Thoracic aorta (tissue), 2 donors: ENCODE results near the gene PREX1. TPM values are rescaled to one million over a fixed set of nuclear protein-coding genes. Genes with fewer than 3 reads are reported as not detected.
"Not testable (repeated sequence)": the region's sequence is repeated elsewhere in the genome, so short reads cannot be mapped to it uniquely, and the experiment has no call there.

ENCODE experiments used
- ATAC-seq: fragments of 150-250 bp; one replicate; pipeline ENCODE4 v1.8.0; 2017; ENCODE audit warnings: low read depth; ENCODE audit not compliant: insufficient number of reproducible peaks, low FRiP score
- DNase-seq: peaks from one replicate; pipeline ENCODE4 v3.0.0-alpha.2; 2020; ENCODE audit warnings: low spot score
- H3K27ac ChIP-seq, 2 donors: fragments of 200-600 bp; sonication (generic); 1 replicate in 1 of 2; 2 replicates in 1 of 2; pipeline ENCODE4 v1.5.1; 2016; ENCODE audit warnings: mild to moderate bottlenecking in 2 of 2, moderate library complexity in 2 of 2
- H3K27me3 ChIP-seq: fragments of 200-600 bp; sonication (generic); replicated peaks from 2 replicates; pipeline ENCODE4 v1.6.0; 2016; ENCODE audit warnings: mild to moderate bottlenecking; ENCODE audit not compliant: insufficient read depth
- H3K36me3 ChIP-seq: fragments of 200-600 bp; sonication (generic); one replicate; pipeline ENCODE4 v1.5.1; 2016
- H3K4me1 ChIP-seq, 2 donors: fragments of 200-600 bp; sonication (generic); 1 replicate in 1 of 2; 2 replicates in 1 of 2; pipeline versions ENCODE4 v1.5.1 to v1.6.0; 2016; ENCODE audit warnings: low read depth in 2 of 2, mild to moderate bottlenecking in 1 of 2; ENCODE audit not compliant: control insufficient read depth in 1 of 2
- H3K4me3 ChIP-seq: fragments of 200-600 bp; sonication (generic); 2 replicates; pipeline ENCODE4 v1.5.1; 2016; ENCODE audit warnings: mild to moderate bottlenecking
- H3K9me3 ChIP-seq: fragments of 200-600 bp; sonication (generic); 2 replicates; pipeline ENCODE4 v1.5.1; 2016
- CTCF ChIP-seq: fragments of 200-600 bp; sonication (generic); IDR thresholded peaks from one replicate; pipeline ENCODE4 v1.5.1; 2019; ENCODE audit warnings: antibody characterized with exemption
- total RNA-seq, 2 donors: library from RNA; depleted of rRNA; stranded (reverse); fragments of >200 nt; gene quantifications; one replicate each; pipeline versions ENCODE4 v1.1.0 to v1.2.3, GENCODE V29; 2016

PREX1 gene
- total RNA-seq, 2 donors from 2014 or later, result 94.6 to 101 TPM

- no peak for ATAC-seq
- TF ChIP-seq CTCF, result no peak
- no peak for DNase-seq
- Histone ChIP-seq H3K4me1 (peaks cover 0 to 4% of the 10 kb centered on the region in 2 donors), H3K4me3 (no peak overlapping the region), H3K9me3 (no peaks in the 10 kb centered on the region), H3K36me3 (no peaks in the 10 kb centered on the region), H3K27ac (no peak overlapping the region), H3K27me3 (no peaks in the 10 kb centered on the region)
Observed at GRCh38 chr20:48846516-48847492, 19.0 kb upstream of the PREX1 start.

GRCh38 chr20:48845721-48846306 lies 18.0 kb upstream of the PREX1 start:
- TF ChIP-seq CTCF, result no peak
- ATAC-seq, result no peak
- H3K4me3 ChIP-seq, result no peak overlapping the region

GRCh38 chr20:48844996-48845395 lies 17.2 kb upstream of the PREX1 start:
- no peak overlapping the region for H3K27ac ChIP-seq
- no peaks in the 10 kb centered on the region for H3K9me3 ChIP-seq
- TF ChIP-seq CTCF, result no peak
- DNase-seq (no peak), ATAC-seq (no peak)
- no peaks in the 10 kb centered on the region for H3K36me3 ChIP-seq
- H3K4me1 ChIP-seq, result peaks cover 0 to 11% of the 10 kb centered on the region in 2 donors
- no peaks in the 10 kb centered on the region for H3K27me3 ChIP-seq
- H3K4me3 ChIP-seq, result no peak overlapping the region

More at GRCh38 chr20:48845721-48846306, 18.0 kb upstream of the PREX1 start:
- H3K36me3 ChIP-seq, result no peaks in the 10 kb centered on the region
- no peaks in the 10 kb centered on the region for H3K27me3 ChIP-seq
- H3K9me3 ChIP-seq, result no peaks in the 10 kb centered on the region
- DNase-seq, result no peak
- no peak overlapping the region for H3K27ac ChIP-seq
- peaks cover 0 to 11% of the 10 kb centered on the region in 2 donors for H3K4me1 ChIP-seq

- H3K4me1 ChIP-seq, result peaks cover 0 to 11% of the 10 kb centered on the region in 2 donors
- H3K27ac ChIP-seq, H3K36me3 ChIP-seq, DNase-seq, H3K9me3 ChIP-seq, H3K4me3 ChIP-seq, ATAC-seq, H3K27me3 ChIP-seq: not testable (repeated sequence)
Observed at GRCh38 chr20:48843896-48844295, 16.1 kb upstream of the PREX1 start.

- TF ChIP-seq CTCF, result no peak
- no peak overlapping the region for H3K27ac ChIP-seq
- no peaks in the 10 kb centered on the region for H3K36me3 ChIP-seq
Observed at GRCh38 chr20:48843057-48843806, 15.4 kb upstream of the PREX1 start.

More at GRCh38 chr20:48843057-48843806, 15.4 kb upstream of the PREX1 start:
- ATAC-seq (no peak), DNase-seq (no peak)
- Histone ChIP-seq H3K27me3 (no peaks in the 10 kb centered on the region), H3K4me1 (peaks cover 0 to 11% of the 10 kb centered on the region in 2 donors), H3K4me3 (no peak overlapping the region), H3K9me3 (no peaks in the 10 kb centered on the region)
